WTC11 (cell line): ENCODE data around the gene ZDHHC19.

ENCODE experiments used
- CREM ChIP-seq: sonication (generic); formaldehyde crosslinking; IDR thresholded peaks from 2 replicates; pipeline ENCODE4 v1.8.1; 2022; ENCODE audit warnings: mild to moderate bottlenecking, missing genetic modification reagents, moderate library complexity
- CTCF ChIP-seq: fragments of 200-600 bp; IDR thresholded peaks from 2 replicates; pipeline ENCODE4 v1.8.0; 2022; ENCODE audit warnings: antibody characterized with exemption
- ELF4 ChIP-seq: sonication (generic); formaldehyde crosslinking; IDR thresholded peaks from 2 replicates; pipeline ENCODE4 v1.8.1; 2022; ENCODE audit warnings: low read depth, mild to moderate bottlenecking, moderate library complexity, missing genetic modification reagents
- IRF1 ChIP-seq: sonication (generic); formaldehyde crosslinking; IDR thresholded peaks from 2 replicates; pipeline ENCODE4 v1.8.0; 2023; ENCODE audit warnings: missing genetic modification reagents
- MLX ChIP-seq: sonication (generic); formaldehyde crosslinking; IDR thresholded peaks from 2 replicates; pipeline ENCODE4 v1.8.1; 2023; ENCODE audit warnings: mild to moderate bottlenecking, missing genetic modification reagents, moderate library complexity
- SMAD4 ChIP-seq: sonication (generic); formaldehyde crosslinking; IDR thresholded peaks from 2 replicates; pipeline ENCODE4 v1.8.0; 2022; ENCODE audit warnings: mild to moderate bottlenecking, missing genetic modification reagents
- SP1 ChIP-seq: sonication (generic); formaldehyde crosslinking; conservative IDR thresholded peaks from 2 replicates; pipeline ENCODE4 v1.8.1; 2022; ENCODE audit warnings: missing genetic modification reagents
- TF ChIP-seq, protein P1 (sequence below): sonication (generic); formaldehyde crosslinking; IDR thresholded peaks from 2 replicates; pipeline ENCODE4 v1.8.1; 2023; ENCODE audit warnings: mild to moderate bottlenecking, missing genetic modification reagents, moderate library complexity

- TF ChIP-seq SP1 (CRISPR knock-in tag) (no peak), CTCF (no peak), MLX (CRISPR knock-in tag) (no peak), CREM (CRISPR knock-in tag) (no peak), IRF1 (CRISPR knock-in tag) (no peak), SMAD4 (CRISPR knock-in tag) (no peak), ELF4 (CRISPR knock-in tag) (no peak)
- TF ChIP-seq, protein P1, sequence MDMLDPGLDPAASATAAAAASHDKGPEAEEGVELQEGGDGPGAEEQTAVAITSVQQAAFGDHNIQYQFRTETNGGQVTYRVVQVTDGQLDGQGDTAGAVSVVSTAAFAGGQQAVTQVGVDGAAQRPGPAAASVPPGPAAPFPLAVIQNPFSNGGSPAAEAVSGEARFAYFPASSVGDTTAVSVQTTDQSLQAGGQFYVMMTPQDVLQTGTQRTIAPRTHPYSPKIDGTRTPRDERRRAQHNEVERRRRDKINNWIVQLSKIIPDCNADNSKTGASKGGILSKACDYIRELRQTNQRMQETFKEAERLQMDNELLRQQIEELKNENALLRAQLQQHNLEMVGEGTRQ (CRISPR knock-in tag), result no peak
Measured at GRCh38 chr3:196220587-196220986, 9.4 kb upstream of the ZDHHC19 start.
